ENCODE measurements around the gene BLOC1S4. TPM values are rescaled to one million over a fixed set of nuclear protein-coding genes. Genes with fewer than 3 reads are reported as not detected.
"Not testable (repeated sequence)": the region's sequence is repeated elsewhere in the genome, so short reads cannot be mapped to it uniquely, and the experiment has no call there.

The BLOC1S4 gene
- total RNA-seq, 5 donors from 2014 or later (not counting 1 experiment from before 2014, with no cell fraction given): 20.7 to 41.9 (median 36.6) TPM

GRCh38 chr4:6722891-6723290, 6.9 kb downstream of the BLOC1S4 start:
- H3K27ac ChIP-seq (ENCODE audit: low read length): no peak overlapping the region
- H3K4me1 ChIP-seq (ENCODE audit: control insufficient read depth in 1 of 2, extremely low read depth in 1 of 2, insufficient read depth in 2 of 2, low read length in 2 of 2): peaks cover 4 to 20% of the 10 kb centered on the region in 2 experiments
- POLR2A ChIA-PET: interaction anchor here in 1 of 2 donors (0.6 kb wide), 1 partner anchor 151 kb away, joined by 3 read pairs; no protein-coding TSS in a partner anchor
- Mint-ChIP-seq H3K27ac (no peak overlapping the region), H3K4me1 (peaks cover 21 to 24% (median 22%) of the 10 kb centered on the region in 3 donors), H3K4me3 (no peak overlapping the region), H3K27me3 (no peaks in the 10 kb centered on the region), H3K36me3 (peaks cover 4% of the 10 kb centered on the region), H3K9me3 (no peaks in the 10 kb centered on the region)
- 98% methylated on average over 9 of the region's 12 CpGs for WGBS (ENCODE audit: insufficient coverage)
- DNase-seq (no peak), ATAC-seq (replicated peaks in 1 of 4) (no peak)
- H3K9me3 ChIP-seq: no peaks in the 10 kb centered on the region
- peaks cover 0 to 7% of the 10 kb centered on the region in 2 experiments for H3K27me3 ChIP-seq (replicated peaks in 1 of 2; ENCODE audit: control insufficient read depth in 2 of 2, extremely low read depth in 1 of 2, insufficient read depth in 2 of 2, low read length in 1 of 2)
- no peak overlapping the region for H3K4me3 ChIP-seq (ENCODE audit: control insufficient read depth in 1 of 2, extremely low read depth in 1 of 2, low read length in 1 of 2)
- CTCF ChIA-PET: interaction anchor here (0.6 to 0.7 kb wide), 2 partner anchors 150 to 194 kb away, joined by 3 read pairs; no protein-coding TSS in a partner anchor
- peaks cover 0 to 2% of the 10 kb centered on the region in 2 donors for H3K36me3 ChIP-seq (ENCODE audit: control insufficient read depth in 2 of 2, extremely low read depth in 1 of 2, insufficient read depth in 1 of 2, low read length in 1 of 2)

GRCh38 chr4:6723851-6724250, 7.9 kb downstream of the BLOC1S4 start:
- Mint-ChIP-seq H3K36me3 (peaks cover 3% of the 10 kb centered on the region), H3K9me3 (no peaks in the 10 kb centered on the region), H3K4me1 (peaks cover 21 to 24% (median 24%) of the 10 kb centered on the region in 3 donors), H3K4me3 (no peak overlapping the region), H3K27me3 (no peaks in the 10 kb centered on the region), H3K27ac (no peak overlapping the region)
- H3K36me3 ChIP-seq (ENCODE audit: control insufficient read depth in 2 of 2, extremely low read depth in 1 of 2, insufficient read depth in 1 of 2, low read length in 1 of 2): no peaks in the 10 kb centered on the region
- no peaks in the 10 kb centered on the region for H3K9me3 ChIP-seq
- no peak for DNase-seq
- CTCF ChIA-PET: interaction anchor here in 1 of 2 donors (0.7 kb wide), 1 partner anchor 149 kb away, joined by 3 read pairs; no protein-coding TSS in a partner anchor
- no peak overlapping the region for H3K27ac ChIP-seq (ENCODE audit: low read length)
- peaks cover 0 to 27% of the 10 kb centered on the region in 2 experiments for H3K4me1 ChIP-seq (ENCODE audit: control insufficient read depth in 1 of 2, extremely low read depth in 1 of 2, insufficient read depth in 2 of 2, low read length in 2 of 2)
- H3K4me3 ChIP-seq (ENCODE audit: control insufficient read depth in 1 of 2, extremely low read depth in 1 of 2, low read length in 1 of 2): no peak overlapping the region
- WGBS (ENCODE audit: insufficient coverage): 83% methylated on average over 8 of the region's 8 CpGs
- POLR2A ChIA-PET: no interaction called here
- no peak for ATAC-seq (replicated peaks in 1 of 4)
- H3K27me3 ChIP-seq (replicated peaks in 1 of 2; ENCODE audit: control insufficient read depth in 2 of 2, extremely low read depth in 1 of 2, insufficient read depth in 2 of 2, low read length in 1 of 2): peaks cover 0 to 7% of the 10 kb centered on the region in 2 experiments

- Mint-ChIP-seq H3K27me3 (no peaks in the 10 kb centered on the region), H3K4me1 (peaks cover 15 to 18% (median 17%) of the 10 kb centered on the region in 3 donors), H3K27ac (no peak overlapping the region), H3K36me3 (no peaks in the 10 kb centered on the region), H3K9me3 (no peaks in the 10 kb centered on the region), H3K4me3 (no peak overlapping the region)
- no peaks in the 10 kb centered on the region for H3K36me3 ChIP-seq (ENCODE audit: control insufficient read depth in 2 of 2, extremely low read depth in 1 of 2, insufficient read depth in 1 of 2, low read length in 1 of 2)
- no peak for ATAC-seq (replicated peaks in 1 of 4)
- WGBS (ENCODE audit: insufficient coverage): 81% methylated on average over 21 of the region's 21 CpGs
- peaks cover 0 to 7% of the 10 kb centered on the region in 2 experiments for H3K27me3 ChIP-seq (replicated peaks in 1 of 2; ENCODE audit: control insufficient read depth in 2 of 2, extremely low read depth in 1 of 2, insufficient read depth in 2 of 2, low read length in 1 of 2)
- H3K4me3 ChIP-seq (ENCODE audit: control insufficient read depth in 1 of 2, extremely low read depth in 1 of 2, low read length in 1 of 2): no peak overlapping the region
- ChIA-PET CTCF (no interaction called here), POLR2A (no interaction called here)
- no peak for DNase-seq
- H3K27ac ChIP-seq (ENCODE audit: low read length): no peak overlapping the region
- H3K9me3 ChIP-seq: no peaks in the 10 kb centered on the region
- peaks cover 0 to 27% of the 10 kb centered on the region in 2 experiments for H3K4me1 ChIP-seq (ENCODE audit: control insufficient read depth in 1 of 2, extremely low read depth in 1 of 2, insufficient read depth in 2 of 2, low read length in 2 of 2)
These were observed 8.6 kb downstream of the BLOC1S4 start for GRCh38 chr4:6724421-6725111.

GRCh38 chr4:6725427-6725961, 9.5 kb downstream of the BLOC1S4 start:
- H3K27ac Mint-ChIP-seq; DNase-seq; H3K27me3 Mint-ChIP-seq; H3K4me3 ChIP-seq (ENCODE audit: control insufficient read depth in 1 of 2, extremely low read depth in 1 of 2, low read length in 1 of 2); POLR2A ChIA-PET; H3K9me3 ChIP-seq; H3K27ac ChIP-seq (ENCODE audit: low read length); CTCF ChIA-PET; H3K4me3 Mint-ChIP-seq; H3K36me3 ChIP-seq (ENCODE audit: control insufficient read depth in 2 of 2, extremely low read depth in 1 of 2, insufficient read depth in 1 of 2, low read length in 1 of 2); H3K9me3 Mint-ChIP-seq; H3K36me3 Mint-ChIP-seq; ATAC-seq (replicated peaks in 1 of 4); H3K27me3 ChIP-seq (replicated peaks in 1 of 2; ENCODE audit: control insufficient read depth in 2 of 2, extremely low read depth in 1 of 2, insufficient read depth in 2 of 2, low read length in 1 of 2): not testable (repeated sequence)
- peaks cover 10 to 13% (median 12%) of the 10 kb centered on the region in 3 donors for H3K4me1 Mint-ChIP-seq
- H3K4me1 ChIP-seq (ENCODE audit: control insufficient read depth in 1 of 2, extremely low read depth in 1 of 2, insufficient read depth in 2 of 2, low read length in 2 of 2): peaks cover 0 to 19% of the 10 kb centered on the region in 2 experiments
- WGBS (ENCODE audit: insufficient coverage): 94% methylated on average over 8 of the region's 16 CpGs

GRCh38 chr4:6727081-6727942, 11.3 kb downstream of the BLOC1S4 start:
- peaks cover 9 to 12% (median 10%) of the 10 kb centered on the region in 3 donors for H3K4me1 Mint-ChIP-seq

GRCh38 chr4:6727943-6728250, 11.9 kb downstream of the BLOC1S4 start:
- ChIA-PET POLR2A (no interaction called here), CTCF (no interaction called here)
- Histone ChIP-seq H3K36me3 (ENCODE audit: control insufficient read depth in 2 of 2, extremely low read depth in 1 of 2, insufficient read depth in 1 of 2, low read length in 1 of 2) (no peaks in the 10 kb centered on the region), H3K27me3 (replicated peaks in 1 of 2; ENCODE audit: control insufficient read depth in 2 of 2, extremely low read depth in 1 of 2, insufficient read depth in 2 of 2, low read length in 1 of 2) (peaks cover 0 to 7% of the 10 kb centered on the region in 2 experiments), H3K4me3 (ENCODE audit: control insufficient read depth in 1 of 2, extremely low read depth in 1 of 2, low read length in 1 of 2) (no peak overlapping the region), H3K4me1 (ENCODE audit: control insufficient read depth in 1 of 2, extremely low read depth in 1 of 2, insufficient read depth in 2 of 2, low read length in 2 of 2) (peaks cover 0 to 17% of the 10 kb centered on the region in 2 experiments), H3K27ac (ENCODE audit: low read length) (no peak overlapping the region), H3K9me3 (no peaks in the 10 kb centered on the region)
- Mint-ChIP-seq H3K4me1 (peaks cover 9 to 12% (median 10%) of the 10 kb centered on the region in 3 donors), H3K36me3 (no peaks in the 10 kb centered on the region), H3K27ac (no peak overlapping the region), H3K9me3 (no peaks in the 10 kb centered on the region), H3K27me3 (peaks cover 0 to 1% of the 10 kb centered on the region in 2 donors), H3K4me3 (peak overlapping the region in 1 of 3 donors; percentile 2)
- ATAC-seq (replicated peaks in 1 of 4) (no peak), DNase-seq (no peak)
- WGBS (ENCODE audit: insufficient coverage): no CpG with 5 or more reads among the region's 3 CpGs

More at GRCh38 chr4:6727081-6727942, 11.3 kb downstream of the BLOC1S4 start:
- no peak overlapping the region for H3K27ac ChIP-seq (ENCODE audit: low read length)
- Mint-ChIP-seq H3K27me3 (peaks cover 0 to 1% of the 10 kb centered on the region in 2 donors), H3K4me3 (peak overlapping the region in 1 of 3 donors; percentile 2), H3K27ac (no peak overlapping the region), H3K9me3 (no peaks in the 10 kb centered on the region), H3K36me3 (no peaks in the 10 kb centered on the region)
- H3K27me3 ChIP-seq (replicated peaks in 1 of 2; ENCODE audit: control insufficient read depth in 2 of 2, extremely low read depth in 1 of 2, insufficient read depth in 2 of 2, low read length in 1 of 2): peaks cover 0 to 7% of the 10 kb centered on the region in 2 experiments
- WGBS (ENCODE audit: insufficient coverage): 88% methylated on average over 18 of the region's 31 CpGs
- H3K36me3 ChIP-seq (ENCODE audit: control insufficient read depth in 2 of 2, extremely low read depth in 1 of 2, insufficient read depth in 1 of 2, low read length in 1 of 2): no peaks in the 10 kb centered on the region
- DNase-seq: no peak
- peaks cover 0 to 17% of the 10 kb centered on the region in 2 experiments for H3K4me1 ChIP-seq (ENCODE audit: control insufficient read depth in 1 of 2, extremely low read depth in 1 of 2, insufficient read depth in 2 of 2, low read length in 2 of 2)
- no peak for ATAC-seq (replicated peaks in 1 of 4)
- H3K9me3 ChIP-seq: no peaks in the 10 kb centered on the region
- POLR2A ChIA-PET: no interaction called here
- CTCF ChIA-PET: no interaction called here
- no peak overlapping the region for H3K4me3 ChIP-seq (ENCODE audit: control insufficient read depth in 1 of 2, extremely low read depth in 1 of 2, low read length in 1 of 2)

All from T-cell (primary cell).